Prostate gland (tissue), 2 donors: Measurements from ENCODE around the gene OPTN.

Source experiments
- POLR2A ChIP-seq: fragments of 450-650 bp; IDR thresholded peaks from one replicate; pipeline ENCODE4 v1.6.1; 2016; ENCODE audit warnings: antibody characterized with exemption, mild to moderate bottlenecking
- TF ChIP-seq, protein P1 (sequence below), 4 experiments: fragments of 200-600 bp in 2 of 4; fragments of 450-650 bp in 2 of 4; sonication (generic) in 2 of 4; IDR thresholded peaks; 1 replicate in 3 of 4; 2 replicates in 1 of 4; pipeline ENCODE4 v1.5.1; 2016 to 2019; ENCODE audit warnings: antibody characterized with exemption in 4 of 4, mild to moderate bottlenecking in 2 of 4, moderate library complexity in 2 of 4

DNA sequence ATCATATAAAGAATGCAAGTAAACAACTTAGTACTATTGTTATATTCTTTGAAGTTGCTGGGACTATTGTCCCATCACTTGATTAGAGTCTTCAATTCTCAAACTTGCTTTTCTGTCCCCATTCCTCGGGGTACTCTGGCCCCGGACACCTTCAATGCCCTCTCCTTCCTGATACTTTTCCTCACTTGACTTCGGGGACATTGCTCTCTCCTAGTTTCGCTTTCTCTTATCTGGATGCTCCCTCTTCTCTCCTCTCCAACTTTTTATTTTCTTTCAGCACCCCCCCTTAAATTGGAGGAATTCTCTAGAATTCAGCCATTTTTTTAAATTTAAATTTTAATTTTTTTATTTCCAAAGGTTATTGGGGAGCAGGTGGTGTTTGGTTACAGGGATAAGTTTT is 10.6 kb upstream of the OPTN start:
- TF ChIP-seq, protein P1, sequence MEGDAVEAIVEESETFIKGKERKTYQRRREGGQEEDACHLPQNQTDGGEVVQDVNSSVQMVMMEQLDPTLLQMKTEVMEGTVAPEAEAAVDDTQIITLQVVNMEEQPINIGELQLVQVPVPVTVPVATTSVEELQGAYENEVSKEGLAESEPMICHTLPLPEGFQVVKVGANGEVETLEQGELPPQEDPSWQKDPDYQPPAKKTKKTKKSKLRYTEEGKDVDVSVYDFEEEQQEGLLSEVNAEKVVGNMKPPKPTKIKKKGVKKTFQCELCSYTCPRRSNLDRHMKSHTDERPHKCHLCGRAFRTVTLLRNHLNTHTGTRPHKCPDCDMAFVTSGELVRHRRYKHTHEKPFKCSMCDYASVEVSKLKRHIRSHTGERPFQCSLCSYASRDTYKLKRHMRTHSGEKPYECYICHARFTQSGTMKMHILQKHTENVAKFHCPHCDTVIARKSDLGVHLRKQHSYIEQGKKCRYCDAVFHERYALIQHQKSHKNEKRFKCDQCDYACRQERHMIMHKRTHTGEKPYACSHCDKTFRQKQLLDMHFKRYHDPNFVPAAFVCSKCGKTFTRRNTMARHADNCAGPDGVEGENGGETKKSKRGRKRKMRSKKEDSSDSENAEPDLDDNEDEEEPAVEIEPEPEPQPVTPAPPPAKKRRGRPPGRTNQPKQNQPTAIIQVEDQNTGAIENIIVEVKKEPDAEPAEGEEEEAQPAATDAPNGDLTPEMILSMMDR (IDR thresholded peaks at IDR 0.05), result no peak
- no peak for TF ChIP-seq POLR2A
